NCI-H446 treated with DMSO at 0.1 percent for 48 hours (cell line): ENCODE data around the gene CSAD.
"Not testable (repeated sequence)": the region's sequence is repeated elsewhere in the genome, so short reads cannot be mapped to it uniquely, and the experiment has no call there.

Experiments
- DNase-seq: peaks from one replicate; lab custom pipeline; 2025; lab: John Stamatoyannopoulos, UW

The CSAD gene

DNA sequence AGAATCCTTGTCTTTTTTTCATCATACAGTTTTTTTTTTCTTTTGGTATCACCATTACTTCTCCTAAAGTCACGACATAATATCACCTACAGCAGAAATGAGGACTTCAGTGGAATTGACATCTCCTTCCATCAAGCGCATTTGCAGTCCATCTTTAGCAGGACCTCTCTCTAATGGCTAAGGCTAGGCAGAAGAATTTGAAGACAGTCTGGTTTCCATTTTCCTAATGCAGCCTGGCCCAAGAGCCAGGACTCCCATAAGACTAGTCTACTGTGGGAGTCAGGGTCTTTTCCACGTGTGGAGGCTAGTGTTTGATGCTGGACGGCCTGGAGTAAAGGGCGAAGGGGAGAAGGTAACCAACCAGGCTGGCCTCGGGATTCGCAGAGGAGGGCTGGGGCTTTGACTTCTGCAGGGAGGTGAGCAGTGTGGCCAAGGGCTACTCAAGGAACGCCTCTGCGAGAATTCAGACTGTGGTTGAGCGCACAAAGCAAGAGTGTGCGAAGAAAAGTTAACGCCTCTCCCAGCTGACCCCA is 972 bp downstream of the CSAD start:
- DNase-seq, result no peak

DNA sequence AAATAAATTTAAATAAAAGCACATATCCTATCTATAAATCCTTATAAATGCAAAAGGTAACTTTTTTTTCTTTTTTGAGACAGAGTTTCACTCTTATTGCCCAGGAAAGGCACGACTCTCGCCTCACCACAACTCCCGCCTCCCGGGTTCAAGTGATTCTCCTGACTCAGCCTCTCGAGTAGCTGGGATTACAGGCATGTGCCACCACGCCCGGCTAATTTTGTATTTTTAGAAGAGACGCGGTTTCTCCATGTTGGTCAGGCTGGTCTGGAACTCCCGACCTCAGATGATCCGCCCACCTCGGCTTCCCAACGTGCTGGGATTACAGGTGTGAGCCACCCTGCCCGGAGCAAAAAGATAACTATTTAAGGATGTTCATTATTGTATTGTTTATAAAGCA is 1.9 kb downstream of the CSAD start:
- not testable (repeated sequence) for DNase-seq

DNA sequence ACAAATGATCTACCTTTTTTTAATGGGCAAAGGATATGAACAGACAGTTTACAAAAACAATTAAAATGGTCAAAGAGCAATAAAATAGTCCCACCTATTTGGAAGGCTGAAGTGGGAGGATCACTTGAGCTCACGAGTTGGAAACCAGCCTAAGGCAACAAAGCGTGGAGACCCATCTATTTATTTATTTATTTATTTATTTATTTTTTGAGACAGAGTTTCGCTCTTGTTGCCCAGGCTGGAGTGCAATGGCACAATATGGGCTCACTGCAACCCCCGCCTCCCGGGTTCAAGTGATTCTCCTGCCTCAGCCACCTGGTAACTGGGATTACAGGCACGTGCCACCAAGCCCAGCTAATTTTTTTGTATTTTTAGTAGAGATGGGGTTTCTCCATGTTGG is 3.3 kb downstream of the CSAD start:
- not testable (repeated sequence) for DNase-seq

DNA sequence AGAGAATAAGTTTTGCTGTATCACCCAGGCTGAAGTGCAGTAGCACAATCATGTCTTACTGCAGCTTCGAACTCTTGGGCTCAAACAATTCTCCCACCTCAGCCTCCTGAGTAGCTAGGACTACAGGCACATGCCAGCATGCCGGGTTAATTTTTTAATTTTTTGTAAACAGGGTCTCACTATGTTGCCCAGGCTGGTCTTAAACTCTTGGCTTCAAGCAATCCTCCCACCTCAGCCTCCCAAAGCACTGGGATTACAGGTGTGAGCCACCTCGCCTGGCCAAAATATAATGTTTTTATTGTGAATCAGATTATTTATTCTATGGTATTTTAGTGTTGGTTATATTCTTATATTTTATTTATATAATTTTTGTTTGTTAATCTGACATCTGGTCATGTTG is 4.0 kb downstream of the CSAD start:
- DNase-seq, result no peak

DNA sequence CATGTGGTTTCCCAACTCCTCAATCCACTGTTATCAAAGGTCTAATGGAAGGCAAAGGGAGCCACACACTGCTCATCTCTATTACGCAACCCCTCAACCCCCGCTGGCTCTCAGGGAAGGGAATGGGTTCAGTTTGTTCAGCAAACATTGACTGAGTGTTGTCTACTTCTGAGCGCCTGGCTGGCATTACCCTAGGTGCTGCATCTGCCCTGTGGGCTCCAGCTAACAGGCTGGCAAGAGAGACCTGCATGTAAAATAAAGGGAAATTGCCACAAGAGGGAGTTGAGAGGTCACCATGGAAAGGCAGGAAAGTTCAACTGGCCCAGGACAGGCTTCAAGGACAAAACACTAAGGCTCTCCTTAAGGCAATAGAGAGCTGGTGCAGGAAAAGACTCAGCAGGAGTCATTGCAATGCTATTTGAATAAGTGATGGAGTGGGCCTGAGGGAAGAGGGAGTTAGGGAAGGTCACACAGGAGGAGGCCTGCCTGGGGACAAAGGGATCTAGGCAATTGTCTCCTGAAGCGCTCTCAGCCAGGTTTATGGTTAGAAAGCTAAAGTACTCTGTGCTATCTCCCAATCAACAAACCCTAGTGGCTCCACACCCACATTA is 5.7 kb downstream of the CSAD start:
- DNase-seq, result no peak

DNA sequence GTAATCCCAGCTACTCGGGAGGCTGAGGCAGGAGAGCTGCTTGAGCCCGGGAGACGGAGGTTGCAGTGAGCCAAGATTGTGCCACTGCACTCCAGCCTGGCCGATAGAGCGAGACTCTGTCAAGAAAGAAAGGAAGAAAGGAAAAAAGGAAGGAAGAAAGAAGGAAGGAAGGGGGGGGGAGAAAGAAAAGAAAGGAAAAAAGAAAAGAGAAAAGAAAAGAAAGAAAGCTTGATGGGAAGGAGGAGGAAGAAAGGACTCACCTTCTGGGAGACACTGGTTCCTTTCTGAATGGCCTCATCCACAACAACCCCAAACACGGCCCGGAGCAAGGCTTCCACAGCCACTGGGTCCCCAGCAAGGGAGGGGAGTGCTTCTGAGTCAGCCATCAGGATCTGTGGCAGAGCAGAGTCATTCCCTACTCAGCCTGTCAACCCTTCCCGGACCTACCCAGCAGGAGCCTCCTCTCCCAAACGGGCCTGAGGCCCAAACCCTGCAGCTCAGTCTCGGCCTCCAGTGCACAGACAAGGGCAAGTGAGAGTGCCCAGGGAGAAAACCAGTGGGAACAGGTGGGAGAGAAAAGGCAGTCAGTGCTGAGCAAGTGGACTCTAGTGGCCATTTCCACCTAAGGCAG is 7.5 kb downstream of the CSAD start:
- DNase-seq, result no peak

DNA sequence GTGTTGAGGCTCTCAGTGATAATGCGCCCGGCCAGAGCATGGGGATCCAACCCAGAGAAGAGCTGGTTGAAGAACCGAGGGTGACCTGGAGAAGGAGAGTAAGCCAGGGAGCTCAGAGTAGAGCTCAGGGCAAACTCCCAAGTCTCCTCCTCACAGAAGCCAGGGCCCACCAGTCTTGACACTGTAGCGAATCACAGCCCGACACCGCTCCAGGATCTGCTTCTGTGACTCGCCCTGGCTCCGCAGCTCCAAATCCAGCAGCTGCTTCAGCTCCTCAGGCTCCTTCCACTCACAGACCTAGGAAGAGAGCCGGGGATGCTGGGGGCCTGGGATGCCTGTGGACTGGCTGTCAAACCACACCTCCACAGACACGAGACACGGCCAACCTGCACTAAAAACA is 8.4 kb downstream of the CSAD start:
- DNase-seq, result no peak

DNA sequence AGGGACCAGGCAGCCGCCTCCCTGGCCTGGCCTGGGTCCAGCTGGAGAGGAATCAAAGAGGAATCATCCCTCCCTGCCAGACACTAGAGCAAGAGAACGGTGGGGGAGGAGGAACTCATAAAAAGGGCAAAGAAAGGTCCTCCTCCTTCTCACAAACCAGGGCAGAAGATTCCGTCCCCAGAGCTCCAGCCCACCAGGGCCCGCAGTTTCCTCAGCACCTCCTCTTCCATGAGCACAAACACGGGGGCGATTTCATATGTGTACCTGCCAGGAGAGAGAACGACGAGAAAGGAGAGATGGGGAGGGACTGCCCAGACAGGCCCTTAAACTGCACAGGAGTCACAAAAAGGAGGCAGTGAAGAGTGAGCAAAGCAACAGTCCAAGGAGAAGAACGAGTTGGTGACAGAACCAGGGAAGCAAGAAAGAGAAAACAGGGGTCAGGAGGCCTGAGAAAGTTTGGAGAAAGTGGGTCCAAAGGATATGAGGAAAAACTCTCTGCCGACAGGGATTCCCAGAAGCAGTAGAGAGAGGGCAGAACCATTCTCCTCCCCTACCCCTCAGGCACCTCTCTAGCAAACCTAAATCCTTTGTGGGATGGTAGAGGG is 8.9 kb downstream of the CSAD start:
- DNase-seq, result no peak

DNA sequence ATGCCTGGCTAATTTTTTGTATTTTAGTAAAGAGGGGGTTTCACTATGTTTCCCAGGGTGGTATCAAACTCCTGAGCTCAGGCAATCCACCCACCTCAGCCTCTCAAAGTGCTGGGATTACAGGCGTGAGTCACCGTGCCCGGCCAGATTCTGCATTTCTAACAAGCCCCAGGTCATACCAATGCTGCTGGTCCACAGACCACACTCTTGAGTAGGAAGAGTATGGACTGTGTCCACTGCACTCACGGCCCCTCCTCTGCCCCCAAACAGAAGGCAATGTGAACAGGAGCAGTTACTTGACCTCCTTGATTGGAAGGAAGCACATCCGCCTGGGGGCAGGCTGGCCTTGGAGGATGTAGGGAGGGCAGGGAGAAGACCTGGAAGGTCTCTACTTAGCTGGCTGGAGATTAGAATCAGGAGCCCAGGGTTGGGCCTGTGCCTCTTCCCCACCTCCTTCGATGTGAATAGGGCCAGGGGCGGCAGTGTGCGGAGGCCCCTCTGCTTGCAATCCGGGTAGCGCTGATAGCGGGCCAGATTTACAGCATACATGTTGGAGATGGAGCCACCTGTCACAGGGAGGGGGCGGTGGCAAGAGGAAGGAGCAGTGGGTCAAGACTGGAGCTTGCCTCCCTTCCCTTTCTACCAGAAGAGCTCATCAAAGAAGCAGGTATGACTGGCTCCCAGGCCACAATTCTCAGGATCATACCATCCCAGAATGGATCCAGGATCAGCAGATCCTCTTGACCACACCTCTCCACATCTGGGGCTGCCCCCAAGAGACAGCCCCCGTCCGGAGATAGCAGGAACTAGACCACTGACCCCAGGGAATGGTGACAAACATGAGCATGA is 9.6 kb downstream of the CSAD start:
- DNase-seq, result no peak

DNA sequence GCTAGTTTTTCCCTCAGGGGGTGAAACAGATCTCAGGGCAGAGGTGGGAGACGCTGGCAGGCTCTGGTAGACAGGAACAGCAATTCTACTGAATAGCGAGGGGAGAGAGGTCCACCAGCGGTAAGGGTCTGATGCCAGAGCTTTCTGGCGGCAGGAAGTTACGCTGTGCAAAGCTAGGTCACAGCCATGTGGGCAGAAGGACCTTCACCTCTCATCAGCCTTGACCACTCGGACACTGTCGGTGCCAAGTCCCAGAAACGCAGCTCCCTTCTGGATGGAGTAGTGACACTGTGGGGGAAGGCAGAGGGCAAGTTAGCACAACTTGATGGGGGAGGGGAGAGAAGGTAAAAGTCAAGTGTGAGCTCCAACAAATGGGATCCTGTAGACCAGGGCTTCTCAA is 10.5 kb downstream of the CSAD start:
- no peak for DNase-seq

DNA sequence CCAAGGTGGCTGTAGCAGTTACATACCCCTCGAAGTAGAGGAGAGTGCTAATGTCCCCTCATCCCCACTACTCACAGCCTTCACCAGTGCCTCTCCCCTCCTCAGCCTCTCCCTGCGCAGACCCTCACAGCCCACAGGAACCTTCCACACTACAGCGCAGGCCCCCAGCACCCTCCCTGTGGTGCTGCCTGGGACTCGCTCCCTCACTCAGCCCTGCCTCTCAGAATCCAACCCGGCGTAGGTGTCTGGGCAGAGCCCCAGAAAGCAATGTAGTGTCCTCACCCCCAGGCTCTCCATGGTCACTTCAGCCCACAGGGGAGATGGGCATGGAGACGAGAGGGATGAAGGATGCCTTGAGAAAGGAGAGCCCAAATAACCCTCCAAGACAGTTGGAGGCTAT is 11.1 kb downstream of the CSAD start:
- DNase-seq, result no peak

DNA sequence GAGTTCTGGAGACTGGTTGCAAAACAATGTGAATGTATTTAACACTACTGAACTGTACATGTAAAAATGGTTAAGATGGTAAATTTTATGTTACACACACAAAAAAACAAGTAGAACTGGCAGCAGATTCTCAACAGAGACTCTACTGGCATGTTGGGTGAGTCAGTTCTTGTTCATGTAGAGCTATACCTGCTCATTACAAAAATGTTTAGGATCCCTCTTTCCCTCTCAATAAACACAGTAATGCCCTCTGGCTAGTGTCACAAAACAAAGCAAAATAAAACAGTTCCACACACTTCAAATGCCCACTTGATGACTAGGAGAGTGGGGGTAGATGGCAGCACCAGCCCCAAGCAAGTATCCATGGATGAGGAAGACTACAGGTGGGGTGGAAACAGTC is 13.9 kb downstream of the CSAD start:
- DNase-seq, result no peak

DNA sequence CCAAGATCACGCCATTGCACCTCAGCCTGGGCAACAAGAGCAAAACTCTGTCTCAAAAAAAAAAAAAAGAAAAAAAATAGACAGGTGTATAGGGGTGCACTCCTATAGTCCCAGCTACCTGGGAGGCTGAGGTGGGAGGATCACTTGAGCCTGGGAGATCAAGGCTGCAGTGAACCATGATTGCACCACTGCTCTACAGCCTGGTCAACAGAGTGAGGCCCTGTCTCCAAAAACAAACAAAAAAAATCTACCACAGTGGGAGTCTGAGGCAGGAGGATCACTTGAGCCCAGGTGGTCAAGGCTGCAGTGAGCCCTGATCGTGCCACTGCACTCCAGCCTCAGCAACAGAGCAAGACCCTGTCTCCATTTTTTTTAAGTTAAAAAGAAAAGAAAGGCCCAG is 17.7 kb downstream of the CSAD start:
- not testable (repeated sequence) for DNase-seq

DNA sequence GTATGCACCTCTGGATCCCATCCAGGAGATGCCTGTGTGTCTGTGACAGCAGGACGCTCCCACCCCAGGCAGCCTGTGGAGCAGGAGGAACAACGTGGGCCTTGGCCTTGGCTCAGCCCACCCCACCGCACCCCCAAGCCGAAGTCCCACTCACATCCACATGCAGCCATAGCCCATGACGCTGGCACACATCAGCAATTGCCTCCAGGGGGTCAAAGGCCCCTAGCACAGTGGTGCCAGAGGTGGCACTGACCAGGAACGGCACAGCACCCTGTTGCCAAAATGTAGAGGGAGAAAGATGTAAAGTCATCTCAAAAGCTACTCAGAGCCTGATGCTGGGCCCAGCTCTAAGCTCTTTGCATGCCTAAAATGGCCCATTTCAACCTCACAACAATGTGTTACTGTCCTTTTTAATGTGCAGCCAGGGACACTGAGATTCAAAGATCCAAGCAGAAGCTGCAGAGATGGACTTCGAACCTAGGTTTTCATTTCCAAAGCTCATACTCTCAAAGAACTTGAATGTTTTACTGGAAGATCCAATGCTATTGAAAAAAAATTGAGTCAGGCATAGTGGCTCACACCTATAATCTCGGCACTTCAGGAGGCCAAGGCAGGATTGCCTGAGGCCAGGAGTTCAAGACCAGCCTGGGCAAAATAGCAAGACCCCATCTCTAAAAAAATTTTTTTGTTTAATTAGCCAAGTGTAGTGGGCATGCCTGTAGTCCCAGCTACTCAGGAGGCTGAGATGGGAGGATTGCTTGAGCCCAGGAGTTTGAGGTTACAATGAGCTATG is 19.4 kb downstream of the CSAD start:
- no peak for DNase-seq

DNA sequence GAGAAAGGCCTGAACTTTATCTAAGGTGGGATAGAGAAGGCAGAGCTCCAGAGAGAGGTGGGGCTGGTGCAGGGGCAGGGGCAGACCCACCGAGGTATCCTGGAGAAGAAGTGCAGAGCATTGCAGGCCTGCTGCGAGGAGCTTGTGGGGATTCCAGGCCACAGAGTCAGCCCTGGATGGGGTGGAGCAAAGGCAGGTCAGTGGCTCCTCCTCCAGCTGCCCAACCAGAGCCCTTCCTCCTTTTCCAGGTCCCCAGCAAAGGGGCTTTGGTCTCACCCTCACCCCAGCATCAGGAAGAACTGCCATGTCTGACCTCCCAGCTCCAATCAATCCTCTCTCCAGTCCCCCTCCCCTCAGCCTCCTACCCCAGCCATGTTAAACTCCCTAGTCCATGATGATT is 20.1 kb downstream of the CSAD start:
- no peak for DNase-seq

DNA sequence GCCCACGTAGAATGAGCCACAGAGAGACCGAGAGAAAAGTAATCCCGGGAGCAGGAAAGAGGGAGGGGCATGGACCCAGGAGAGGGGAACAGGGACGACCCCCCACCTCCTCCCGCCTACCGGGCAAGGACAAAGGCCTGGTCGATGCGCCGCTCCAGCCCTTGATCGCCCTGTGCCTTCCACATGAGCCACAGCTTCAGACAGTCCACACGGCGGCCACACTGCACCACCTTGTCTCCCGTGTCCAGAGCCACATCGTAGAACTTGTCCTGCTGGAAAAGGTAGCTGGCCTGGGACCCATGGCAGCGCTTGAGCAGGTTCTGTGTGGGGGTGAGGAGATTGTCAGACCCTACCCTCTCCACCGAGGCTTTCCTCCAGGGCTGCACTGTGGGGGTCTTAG is 20.7 kb downstream of the CSAD start:
- no peak for DNase-seq

DNA sequence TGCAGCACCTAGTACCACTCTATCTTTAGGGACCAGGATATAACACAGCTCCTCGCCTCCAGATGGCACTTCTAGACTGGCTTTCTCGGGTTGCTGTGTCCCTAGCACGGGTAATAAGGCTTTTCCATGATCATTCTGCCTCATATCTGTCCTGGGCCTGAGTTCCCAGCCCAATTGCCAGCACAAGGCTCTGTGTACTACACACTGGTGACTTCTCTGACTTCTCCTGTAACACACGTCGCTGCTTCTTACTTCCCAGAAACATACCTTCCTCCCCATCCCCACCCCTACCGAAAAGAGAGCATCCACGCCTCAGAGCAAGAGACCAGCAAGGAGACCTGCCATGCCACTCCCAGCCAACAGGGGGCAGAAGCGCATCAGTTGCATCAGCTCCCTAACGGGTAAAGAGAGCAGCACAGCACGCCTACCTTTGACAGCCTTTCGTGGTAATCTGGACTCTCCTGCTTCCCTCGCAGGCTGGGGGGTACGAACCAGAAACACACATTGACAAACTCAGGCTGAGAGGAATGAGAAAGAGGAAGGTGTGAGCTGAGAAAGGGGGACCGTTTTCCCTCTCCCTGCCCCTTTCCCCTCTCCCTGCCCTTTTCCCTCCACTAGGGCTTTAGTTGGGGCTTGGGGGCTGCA is 21.4 kb downstream of the CSAD start:
- peak; percentile 23 for DNase-seq

DNA sequence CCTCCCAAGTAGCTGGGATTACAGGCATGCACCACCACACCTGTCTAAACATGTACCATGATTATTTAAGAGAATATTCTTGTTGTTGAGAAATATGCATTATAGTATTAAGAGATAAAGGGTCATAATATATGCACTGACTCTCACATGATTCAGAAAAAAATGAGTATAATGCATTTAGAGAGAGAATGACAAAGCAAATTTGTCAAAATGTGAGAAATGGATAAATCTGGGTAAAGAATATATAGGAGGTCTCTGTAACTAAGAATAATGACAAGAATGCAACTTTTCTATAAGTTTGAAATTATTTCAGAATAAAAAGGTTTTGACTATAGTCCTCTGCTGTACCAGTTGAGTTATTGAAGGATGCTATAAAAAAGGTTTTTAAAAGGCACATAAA is 28.3 kb downstream of the CSAD start:
- DNase-seq, result no peak

DNA sequence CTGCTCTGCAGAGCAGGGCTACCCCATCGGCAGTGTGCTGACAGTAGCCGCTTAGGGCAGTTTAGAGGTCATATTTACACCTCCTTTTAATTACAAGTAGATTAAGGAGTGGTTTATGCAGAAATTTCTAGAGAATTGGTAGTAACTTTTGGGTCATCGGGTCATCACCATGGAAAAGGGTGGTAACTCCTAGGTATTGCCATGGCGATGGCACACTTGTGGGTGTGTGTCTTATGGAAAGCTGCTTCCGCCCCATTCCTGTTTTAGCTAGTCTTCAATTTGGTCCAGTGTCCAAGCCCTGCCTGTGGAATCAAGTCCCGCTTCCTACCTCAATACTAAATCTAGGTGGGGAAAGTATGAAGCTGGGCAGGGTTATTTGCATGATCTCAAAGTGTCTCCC is 29.7 kb downstream of the CSAD start:
- no peak for DNase-seq

DNA sequence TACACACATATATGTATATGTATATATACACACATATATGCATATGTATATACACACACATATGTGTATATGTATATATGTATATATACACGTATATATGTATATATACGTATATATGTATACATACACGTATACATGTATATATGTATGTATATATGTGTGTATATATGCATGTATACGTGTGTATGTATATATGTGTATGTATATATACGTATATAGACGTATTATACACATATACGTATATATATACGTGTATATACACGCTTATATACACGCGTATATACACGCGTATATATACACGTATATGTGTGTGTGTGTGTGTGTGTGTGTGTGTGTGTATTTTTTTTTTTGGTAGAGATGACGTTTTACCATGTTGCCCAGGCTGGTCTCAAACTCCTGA is 33.1 kb downstream of the CSAD start:
- DNase-seq, result no peak

DNA sequence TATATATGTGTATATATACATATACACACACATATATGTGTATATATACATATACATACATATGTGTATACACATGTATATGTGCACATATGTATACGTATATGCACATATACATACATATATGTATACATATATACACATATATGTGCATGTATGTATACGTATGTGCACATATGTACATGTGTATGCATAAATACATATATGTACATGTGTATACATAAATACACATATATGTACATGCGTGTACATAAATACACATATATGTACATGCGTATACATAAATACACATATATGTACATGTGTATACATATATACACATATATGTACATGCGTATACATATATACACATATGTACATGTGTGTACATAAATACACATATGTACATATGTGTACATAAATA is 33.5 kb downstream of the CSAD start:
- DNase-seq, result no peak
